GM18505 (cell line): ENCODE measurements around the gene LOC101059915.
"Not testable (repeated sequence)": the region's sequence is repeated elsewhere in the genome, so short reads cannot be mapped to it uniquely, and the experiment has no call there.

Source experiments
- ATAC-seq: cut with Tn5 transposase; IDR thresholded peaks from one replicate; pipeline ENCODE4 v1.9.1; 2021; ENCODE audit not compliant: unreplicated experiment
- POLR2A ChIP-seq: IDR thresholded peaks from 4 replicates; pipeline ENCODE4 v1.6.1; 2011; ENCODE audit warnings: borderline replicate concordance; ENCODE audit not compliant: insufficient read depth, insufficient read length; ENCODE audit errors: extremely low read depth

Gene LOC101059915

GRCh38 chrX:71632923-71633657 lies 34.3 kb upstream of the LOC101059915 start:
- no peak for TF ChIP-seq POLR2A
- no peak for ATAC-seq

GRCh38 chrX:71634366-71634765 lies 33.0 kb upstream of the LOC101059915 start:
- no peak for TF ChIP-seq POLR2A
- ATAC-seq: no peak

GRCh38 chrX:71636438-71637252 lies 30.7 kb upstream of the LOC101059915 start:
- no peak for TF ChIP-seq POLR2A
- ATAC-seq: peak; percentile 43

- ATAC-seq: peak; percentile 29
- no peak for TF ChIP-seq POLR2A
Measured at GRCh38 chrX:71637253-71637618, 30.1 kb upstream of the LOC101059915 start.

GRCh38 chrX:71637848-71638247 lies 29.5 kb upstream of the LOC101059915 start:
- ATAC-seq: no peak
- TF ChIP-seq POLR2A: no peak

GRCh38 chrX:71638409-71638808 lies 28.9 kb upstream of the LOC101059915 start:
- TF ChIP-seq POLR2A: no peak
- no peak for ATAC-seq

- no peak for TF ChIP-seq POLR2A
- no peak for ATAC-seq
Measured at GRCh38 chrX:71640002-71640401, 27.3 kb upstream of the LOC101059915 start.

GRCh38 chrX:71644406-71644805 lies 22.9 kb upstream of the LOC101059915 start:
- ATAC-seq: not testable (repeated sequence)

- ATAC-seq: no peak
- TF ChIP-seq POLR2A: no peak
Measured at GRCh38 chrX:71650333-71650969, 16.9 kb upstream of the LOC101059915 start.

GRCh38 chrX:71652405-71652804 lies 14.9 kb upstream of the LOC101059915 start:
- ATAC-seq: no peak
- no peak for TF ChIP-seq POLR2A

GRCh38 chrX:71653344-71653743 lies 14.0 kb upstream of the LOC101059915 start:
- no peak for TF ChIP-seq POLR2A
- ATAC-seq: no peak

- no peak for TF ChIP-seq POLR2A
- no peak for ATAC-seq
Measured at GRCh38 chrX:71657267-71657666, 10.1 kb upstream of the LOC101059915 start.

GRCh38 chrX:71659342-71659741 lies 8.0 kb upstream of the LOC101059915 start:
- no peak for ATAC-seq
- TF ChIP-seq POLR2A: no peak

GRCh38 chrX:71659959-71660358 lies 7.4 kb upstream of the LOC101059915 start:
- no peak for ATAC-seq
- no peak for TF ChIP-seq POLR2A
